IPS-20b (cell line): ENCODE results near the gene RXRA.

Experiments used
- H3K27ac ChIP-seq: one replicate; pipeline ENCODE4 v1.5.1; 2013; ENCODE audit warnings: low read length
- H3K27me3 ChIP-seq: 2 replicates; pipeline ENCODE4 v1.6.1; 2013; ENCODE audit warnings: mild to moderate bottlenecking, low read length, inconsistent platforms; ENCODE audit not compliant: insufficient read depth
- H3K36me3 ChIP-seq: 2 replicates; pipeline ENCODE4 v1.6.1; 2013; ENCODE audit warnings: low read depth, mild to moderate bottlenecking, inconsistent platforms, low read length, moderate library complexity; ENCODE audit not compliant: insufficient read depth
- H3K4me1 ChIP-seq: 2 replicates; pipeline ENCODE4 v1.6.1; 2013; ENCODE audit warnings: mild to moderate bottlenecking, control low read depth, inconsistent platforms, low read length, moderate library complexity; ENCODE audit not compliant: insufficient read depth
- H3K4me3 ChIP-seq: 2 replicates; pipeline ENCODE4 v1.5.1; 2013; ENCODE audit warnings: mild to moderate bottlenecking, low read length, inconsistent platforms
- H3K9ac ChIP-seq: 2 replicates; pipeline ENCODE4 v1.6.1; 2013; ENCODE audit warnings: low read depth, mild to moderate bottlenecking, inconsistent platforms, low read length, moderate library complexity
- H3K9me3 ChIP-seq: 2 replicates; pipeline ENCODE4 v1.6.1; 2013; ENCODE audit warnings: mild to moderate bottlenecking, low read depth, low read length, inconsistent platforms; ENCODE audit not compliant: insufficient read depth

Gene RXRA

DNA sequence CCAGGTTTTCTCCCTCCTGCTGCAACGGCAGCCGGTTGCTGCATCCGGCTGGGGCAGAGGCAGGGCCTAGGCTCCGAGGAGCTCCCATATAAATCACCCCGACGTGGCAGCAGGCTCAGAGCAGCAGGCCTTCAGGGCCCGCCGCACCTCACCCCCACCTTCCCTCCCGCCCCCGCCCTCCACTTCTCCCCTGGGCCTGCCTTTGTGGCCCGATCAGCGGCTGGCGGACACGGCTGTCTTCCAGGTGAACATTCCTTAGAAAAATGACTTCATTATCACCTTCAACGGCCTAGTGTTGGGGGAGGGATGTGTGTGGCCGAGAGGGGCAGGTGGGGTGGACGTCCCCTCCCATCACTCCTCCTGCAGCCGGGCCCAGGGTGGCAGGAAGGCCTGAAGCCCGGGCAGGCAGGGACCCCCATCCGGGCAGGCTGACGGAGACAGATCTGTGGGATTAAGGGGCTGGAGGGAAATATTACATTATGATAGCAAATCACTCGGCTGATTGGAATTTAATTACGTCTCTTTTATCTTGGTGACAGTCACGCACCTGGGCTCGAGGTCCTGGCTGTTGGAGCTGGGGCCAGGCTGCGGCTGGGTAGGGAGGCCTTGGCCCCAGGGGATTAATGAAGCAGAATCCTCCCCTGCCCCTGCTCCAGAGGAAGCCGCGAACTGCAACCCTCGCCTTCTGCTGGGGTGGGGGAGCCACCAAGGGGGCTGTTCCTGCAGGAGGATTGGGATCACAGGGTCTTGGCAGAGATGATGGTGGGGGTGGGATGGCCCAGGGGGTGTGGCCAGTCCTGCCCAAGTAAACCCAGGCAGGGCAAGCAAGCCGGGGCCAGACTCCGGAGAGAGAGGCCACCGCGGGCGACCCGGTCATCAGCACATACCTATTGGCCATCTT lies 38.4 kb upstream of the RXRA start:
- H3K4me1 ChIP-seq = no peaks in the 10 kb centered on the region
- H3K27me3 ChIP-seq = no peaks in the 10 kb centered on the region
- H3K9ac ChIP-seq = no peak overlapping the region
- no peaks in the 10 kb centered on the region for H3K9me3 ChIP-seq
- no peak overlapping the region for H3K4me3 ChIP-seq
- H3K36me3 ChIP-seq = no peaks in the 10 kb centered on the region
- no peak overlapping the region for H3K27ac ChIP-seq

DNA sequence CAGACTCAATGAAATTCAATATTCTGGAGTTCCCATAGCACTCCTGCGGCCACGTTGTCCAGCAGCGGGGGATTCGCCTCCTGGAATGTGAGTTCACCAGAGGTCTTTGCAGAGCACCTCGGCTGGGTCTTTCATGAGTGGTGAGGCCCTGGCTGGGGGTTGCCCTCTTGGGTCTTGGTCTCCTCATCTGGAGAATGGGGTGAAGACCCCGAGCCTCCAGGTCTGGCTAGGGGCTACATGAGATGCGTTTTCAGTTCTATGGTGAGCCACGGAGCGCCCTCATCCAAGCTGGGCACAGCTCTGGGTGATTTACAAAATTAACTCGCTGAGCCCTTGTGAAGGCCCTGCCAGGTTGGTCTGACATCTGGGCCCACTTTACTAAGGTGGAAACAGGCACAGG lies 37.5 kb upstream of the RXRA start:
- H3K27me3 ChIP-seq = no peaks in the 10 kb centered on the region
- no peaks in the 10 kb centered on the region for H3K9me3 ChIP-seq
- H3K4me3 ChIP-seq = no peak overlapping the region
- H3K4me1 ChIP-seq = no peaks in the 10 kb centered on the region; the same call in 1 of the 2 replicates
- no peak overlapping the region for H3K27ac ChIP-seq
- no peak overlapping the region for H3K9ac ChIP-seq
- no peaks in the 10 kb centered on the region for H3K36me3 ChIP-seq

- Histone ChIP-seq H3K27me3 (no peaks in the 10 kb centered on the region), H3K9ac (no peak overlapping the region), H3K27ac (no peak overlapping the region), H3K4me1 (no peaks in the 10 kb centered on the region; the same call in 1 of the 2 replicates), H3K36me3 (no peaks in the 10 kb centered on the region), H3K9me3 (no peaks in the 10 kb centered on the region), H3K4me3 (no peak overlapping the region)
These were observed 36.9 kb upstream of the RXRA start for GRCh38 chr9:134289241-134289875.

GRCh38 chr9:134290603-134291451 lies 35.4 kb upstream of the RXRA start:
- H3K9me3 ChIP-seq = no peaks in the 10 kb centered on the region
- no peaks in the 10 kb centered on the region for H3K27me3 ChIP-seq
- no peak overlapping the region for H3K4me3 ChIP-seq
- no peak overlapping the region for H3K9ac ChIP-seq
- H3K27ac ChIP-seq = no peak overlapping the region
- no peaks in the 10 kb centered on the region for H3K36me3 ChIP-seq
- H3K4me1 ChIP-seq = no peaks in the 10 kb centered on the region; the same call in 1 of the 2 replicates

- no peaks in the 10 kb centered on the region for H3K36me3 ChIP-seq
- no peaks in the 10 kb centered on the region for H3K9me3 ChIP-seq
- no peak overlapping the region for H3K9ac ChIP-seq
- H3K4me1 ChIP-seq = no peaks in the 10 kb centered on the region; the same call in 1 of the 2 replicates
- no peak overlapping the region for H3K4me3 ChIP-seq
- no peak overlapping the region for H3K27ac ChIP-seq
- no peaks in the 10 kb centered on the region for H3K27me3 ChIP-seq
These were observed 34.8 kb upstream of the RXRA start for GRCh38 chr9:134291452-134291881.

GRCh38 chr9:134291961-134292871 lies 34.0 kb upstream of the RXRA start:
- no peaks in the 10 kb centered on the region for H3K9me3 ChIP-seq
- no peaks in the 10 kb centered on the region for H3K36me3 ChIP-seq
- H3K9ac ChIP-seq = no peak overlapping the region
- H3K27me3 ChIP-seq = no peaks in the 10 kb centered on the region
- H3K4me1 ChIP-seq = no peaks in the 10 kb centered on the region; the same call in 1 of the 2 replicates
- H3K4me3 ChIP-seq = no peak overlapping the region
- no peak overlapping the region for H3K27ac ChIP-seq

DNA sequence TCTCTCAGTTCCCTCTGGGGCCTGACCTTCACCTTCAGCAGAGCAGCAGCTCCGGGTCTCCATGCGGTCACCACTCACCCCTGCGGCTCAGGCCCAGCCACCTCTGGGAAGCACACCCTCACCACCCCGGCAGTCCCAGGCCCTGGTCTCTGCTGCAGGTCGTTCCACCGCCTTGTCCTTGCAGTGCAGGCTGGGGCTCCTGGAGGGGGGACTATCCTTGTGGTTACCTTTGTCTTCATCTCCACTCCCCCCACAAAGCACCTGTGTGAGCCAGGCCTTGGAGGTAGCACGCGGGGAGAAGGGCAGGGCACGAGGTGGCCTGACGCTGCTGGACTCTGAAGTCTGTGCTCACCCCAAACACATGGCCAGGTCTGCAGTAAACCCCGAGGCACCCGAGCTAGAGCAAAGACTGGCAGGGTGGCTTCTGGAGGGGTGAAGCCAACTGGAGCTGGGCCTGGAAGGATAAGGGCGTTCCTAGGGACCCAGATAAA lies 33.2 kb upstream of the RXRA start:
- Histone ChIP-seq H3K36me3 (no peaks in the 10 kb centered on the region), H3K9ac (no peak overlapping the region), H3K27me3 (no peaks in the 10 kb centered on the region), H3K9me3 (no peaks in the 10 kb centered on the region), H3K4me3 (no peak overlapping the region), H3K4me1 (no peaks in the 10 kb centered on the region; the same call in 1 of the 2 replicates), H3K27ac (no peak overlapping the region)

DNA sequence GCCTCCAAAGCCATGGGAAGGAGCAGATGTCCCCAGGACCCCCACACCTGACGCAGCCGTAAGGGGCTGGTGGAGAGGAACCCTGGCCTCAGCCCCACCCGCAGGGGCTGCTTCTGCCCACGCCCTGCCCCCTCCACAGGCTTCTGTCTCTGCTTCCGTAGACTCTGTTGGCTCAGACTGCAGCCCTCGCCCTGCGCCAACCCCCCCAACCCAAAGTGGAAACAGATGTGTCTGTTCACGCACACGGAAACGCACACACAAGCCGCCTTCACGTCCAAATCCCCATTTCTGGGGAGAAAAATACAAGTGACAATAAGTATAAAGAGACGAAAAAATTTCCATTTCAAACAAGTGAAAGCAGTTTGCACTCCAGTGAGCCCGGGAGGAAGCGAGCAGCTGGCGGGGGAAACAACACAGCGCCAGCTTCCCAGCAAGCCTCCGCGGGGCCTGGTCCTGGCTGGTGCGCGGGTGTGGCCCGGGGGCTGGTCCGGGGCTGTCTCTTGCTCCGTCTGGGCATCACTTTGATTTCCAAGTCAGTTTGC lies 32.6 kb upstream of the RXRA start:
- Histone ChIP-seq H3K9ac (no peak overlapping the region), H3K9me3 (no peaks in the 10 kb centered on the region), H3K27ac (no peak overlapping the region), H3K27me3 (no peaks in the 10 kb centered on the region), H3K36me3 (no peaks in the 10 kb centered on the region), H3K4me3 (no peak overlapping the region), H3K4me1 (no peaks in the 10 kb centered on the region; the same call in 1 of the 2 replicates)

DNA sequence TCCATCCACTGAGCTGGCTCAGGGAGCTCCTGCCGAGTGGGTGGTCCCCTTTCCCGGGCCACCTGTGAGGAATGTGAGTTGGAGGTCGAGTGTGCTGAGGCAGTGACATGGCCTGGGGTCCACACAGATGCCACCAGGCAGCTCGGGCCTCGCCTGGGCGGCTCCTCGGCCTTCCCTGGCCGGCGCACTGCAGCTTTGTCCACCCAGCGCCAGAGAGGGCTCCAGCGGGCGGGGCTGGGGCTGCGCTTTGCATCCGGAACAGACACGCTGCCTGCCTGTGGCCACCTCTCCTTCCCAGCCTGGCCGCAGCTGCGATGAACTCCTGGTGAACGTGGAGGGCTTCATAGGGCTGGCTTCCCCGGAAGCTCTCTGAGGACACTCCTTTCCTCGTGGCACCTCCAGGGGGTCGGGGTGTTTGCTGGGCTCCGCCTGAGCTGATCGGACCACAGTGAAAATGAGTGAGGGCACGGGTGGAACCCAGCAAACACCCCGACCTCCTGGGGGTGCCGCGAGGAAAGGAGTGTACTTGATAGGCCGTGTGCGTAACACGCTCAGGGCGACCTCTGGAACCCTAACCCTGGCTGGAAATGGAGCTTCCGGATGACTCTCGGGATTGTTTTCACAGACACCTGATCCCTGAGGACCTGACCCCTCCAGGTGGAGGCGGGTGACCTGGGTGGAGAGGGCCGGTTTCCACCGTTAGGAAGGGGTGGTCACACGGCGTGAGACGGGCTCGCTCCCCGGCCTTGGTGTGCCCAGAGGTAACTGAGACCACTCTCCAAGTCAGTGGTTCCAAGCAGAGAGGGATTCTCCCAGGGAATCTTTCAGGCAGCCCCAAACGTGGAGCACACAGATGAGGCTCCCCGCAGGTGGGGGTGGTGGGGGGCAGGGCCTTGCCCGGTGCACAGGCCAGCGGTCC lies 31.8 kb upstream of the RXRA start:
- H3K9ac ChIP-seq = no peak overlapping the region
- H3K36me3 ChIP-seq = no peaks in the 10 kb centered on the region
- no peaks in the 10 kb centered on the region for H3K9me3 ChIP-seq
- no peak overlapping the region for H3K4me3 ChIP-seq
- H3K27ac ChIP-seq = no peak overlapping the region
- H3K4me1 ChIP-seq = no peaks in the 10 kb centered on the region; the same call in 1 of the 2 replicates
- no peaks in the 10 kb centered on the region for H3K27me3 ChIP-seq
